ENCODE results near the gene SSBP3.

DNA sequence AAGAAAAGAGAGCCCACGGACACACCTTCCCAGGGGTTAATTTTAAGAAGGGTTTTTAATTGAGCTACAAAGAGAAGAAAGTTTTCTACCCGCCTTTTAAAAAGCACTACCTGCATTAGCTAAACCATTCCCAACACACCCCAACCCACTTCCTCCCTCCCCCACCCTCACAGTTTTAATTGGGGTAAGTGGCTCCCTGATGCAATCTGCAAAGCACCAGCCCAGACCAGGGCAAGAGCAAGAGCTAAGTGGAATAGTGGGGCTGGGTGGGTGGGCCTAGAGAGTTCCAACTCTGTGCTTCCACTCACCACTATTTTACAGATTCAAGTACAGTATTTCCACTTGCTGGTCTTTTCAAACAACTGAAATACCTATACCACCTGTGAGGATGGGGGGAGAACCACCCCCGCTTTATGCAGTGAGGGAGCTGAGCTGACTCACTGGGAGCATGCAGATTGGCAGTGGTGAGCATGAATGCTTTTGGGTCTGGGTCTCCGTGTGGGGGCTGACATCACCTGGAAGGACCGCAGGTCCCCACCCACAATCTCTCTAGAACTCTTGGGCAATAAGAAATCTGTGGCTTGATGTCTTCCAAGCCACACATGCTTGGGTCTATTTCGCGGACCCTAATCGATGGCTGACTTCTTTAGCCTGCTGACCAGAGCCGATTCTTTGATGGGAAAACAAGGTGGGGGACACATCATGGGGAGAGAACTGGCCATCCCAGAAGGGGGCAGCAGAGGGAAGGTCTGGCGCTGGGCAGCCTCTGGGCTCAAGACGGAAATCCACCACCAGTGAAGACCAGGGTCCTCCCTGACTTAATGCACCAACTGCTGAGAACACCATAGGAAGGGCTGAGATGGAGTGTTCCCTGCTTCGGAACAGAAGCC lies 95.5 kb downstream of the SSBP3 start:
- TF ChIP-seq CTCF (IDR thresholded peaks at IDR 0.05) (no peak), POLR2A (IDR thresholded peaks at IDR 0.05) (no peak)
